KOPT-K1 (cell line): ENCODE results near the gene GALNT10.

Experiments
- H3K27ac ChIP-seq: fragments of 200-600 bp; sonication (generic); 2 replicates; pipeline ENCODE4 v1.5.1; 2016; ENCODE audit warnings: antibody characterized with exemption, mild to moderate bottlenecking, low read depth, low read length; ENCODE audit not compliant: poor library complexity, severe bottlenecking
- H3K36me3 ChIP-seq: fragments of 200-600 bp; sonication (generic); 2 replicates; pipeline ENCODE4 v1.5.1; 2017; ENCODE audit warnings: antibody characterized with exemption, mild to moderate bottlenecking, low read length, moderate library complexity; ENCODE audit not compliant: insufficient read depth
- H3K9me3 ChIP-seq: fragments of 200-600 bp; sonication (generic); 2 replicates; pipeline ENCODE4 v1.5.1; 2017; ENCODE audit warnings: antibody characterized with exemption, low read length, mild to moderate bottlenecking; ENCODE audit not compliant: insufficient read depth, poor library complexity, severe bottlenecking

The GALNT10 gene

GRCh38 chr5:154315756-154316155 is 125.2 kb downstream of the GALNT10 start:
- no peak overlapping the region for H3K27ac ChIP-seq
- H3K9me3 ChIP-seq, result no peaks in the 10 kb centered on the region
- H3K36me3 ChIP-seq, result no peaks in the 10 kb centered on the region

DNA sequence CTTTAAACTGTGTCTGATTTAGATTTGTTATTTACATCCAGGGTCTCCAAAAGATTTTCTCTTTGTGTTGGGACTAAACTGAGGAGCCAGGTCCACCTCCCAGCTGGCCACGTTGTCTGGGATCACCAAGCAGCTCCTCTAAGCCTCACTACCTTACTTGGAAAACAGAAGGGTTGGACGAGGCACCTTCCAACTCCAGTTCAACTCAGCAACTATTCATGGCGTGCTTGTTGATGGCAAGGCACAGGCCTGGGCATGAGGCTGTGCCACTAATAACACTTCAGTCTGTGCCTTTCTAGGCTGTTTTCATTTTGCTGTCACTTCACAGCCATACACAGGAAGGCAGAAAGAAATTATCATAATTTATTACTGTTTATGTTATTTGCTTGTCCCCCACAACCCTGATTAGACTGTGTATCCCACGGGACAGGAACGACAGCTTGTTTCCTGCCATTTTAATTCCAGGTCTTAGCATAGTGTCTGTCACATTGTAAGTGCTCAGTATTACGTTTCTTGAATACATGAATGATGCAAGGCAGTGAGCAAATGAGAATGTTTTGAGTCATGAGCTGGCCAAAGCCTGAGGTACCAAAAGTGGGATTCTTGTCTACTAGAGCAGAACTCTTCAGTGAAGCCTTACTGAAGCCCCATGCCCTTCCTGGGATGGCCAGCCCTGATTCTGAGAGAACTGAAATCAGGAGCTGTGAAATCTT is 125.8 kb downstream of the GALNT10 start:
- Histone ChIP-seq H3K36me3 (no peaks in the 10 kb centered on the region), H3K27ac (no peak overlapping the region)

GRCh38 chr5:154317916-154318315 is 127.4 kb downstream of the GALNT10 start:
- Histone ChIP-seq H3K36me3 (no peaks in the 10 kb centered on the region), H3K9me3 (no peaks in the 10 kb centered on the region), H3K27ac (no peak overlapping the region)

More for the DNA sequence above, 125.8 kb downstream of the GALNT10 start:
- no peaks in the 10 kb centered on the region for H3K9me3 ChIP-seq

GRCh38 chr5:154318691-154319090 is 128.2 kb downstream of the GALNT10 start:
- H3K9me3 ChIP-seq, result no peaks in the 10 kb centered on the region
- no peak overlapping the region for H3K27ac ChIP-seq
- no peaks in the 10 kb centered on the region for H3K36me3 ChIP-seq

DNA sequence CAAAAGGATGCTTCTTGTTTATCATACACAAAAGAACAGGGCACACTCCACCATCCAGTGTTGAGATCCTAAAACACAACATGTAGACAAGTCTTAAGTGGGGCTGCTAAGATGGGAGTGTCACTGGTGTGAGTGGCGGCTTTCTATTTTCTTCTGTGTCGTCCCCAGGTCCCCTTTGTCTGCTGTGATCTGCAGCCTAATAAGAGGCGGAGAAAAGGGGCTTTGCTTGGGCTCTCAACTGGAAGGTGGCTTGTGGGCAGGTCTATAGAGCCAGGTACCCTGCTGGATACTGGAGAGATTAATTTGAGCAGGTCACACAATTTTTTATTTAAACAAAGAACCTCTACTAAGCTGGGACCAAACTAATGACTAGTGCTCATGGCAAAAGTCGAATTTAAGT is 129.2 kb downstream of the GALNT10 start:
- Histone ChIP-seq H3K27ac (no peak overlapping the region), H3K36me3 (no peaks in the 10 kb centered on the region), H3K9me3 (no peaks in the 10 kb centered on the region)

- no peaks in the 10 kb centered on the region for H3K36me3 ChIP-seq
- H3K9me3 ChIP-seq, result no peaks in the 10 kb centered on the region
- no peak overlapping the region for H3K27ac ChIP-seq
These were observed 129.9 kb downstream of the GALNT10 start for GRCh38 chr5:154320224-154321089.

DNA sequence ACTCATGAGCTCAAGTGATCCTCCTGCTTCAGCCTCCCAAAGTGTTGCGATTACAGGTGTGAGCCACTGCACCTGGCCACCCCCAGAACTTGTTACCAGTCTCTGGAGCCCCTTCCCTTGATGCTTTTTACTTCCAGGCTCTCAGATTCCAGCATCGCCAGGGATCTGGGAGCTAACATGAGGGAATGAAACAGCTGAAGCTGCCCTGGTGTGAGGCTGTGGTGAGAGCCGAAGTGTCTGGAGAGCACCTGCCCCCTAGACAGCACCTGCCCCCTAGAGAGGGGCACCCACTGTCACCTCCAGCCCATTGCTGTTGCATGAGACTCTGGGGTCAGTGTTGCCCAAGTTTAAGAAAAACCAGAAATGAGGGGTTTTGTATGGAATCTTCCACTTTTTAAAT is 131.0 kb downstream of the GALNT10 start:
- Histone ChIP-seq H3K27ac (no peak overlapping the region), H3K36me3 (no peaks in the 10 kb centered on the region), H3K9me3 (no peaks in the 10 kb centered on the region)

GRCh38 chr5:154324033-154324432 is 133.5 kb downstream of the GALNT10 start:
- H3K9me3 ChIP-seq, result no peaks in the 10 kb centered on the region
- no peak overlapping the region for H3K27ac ChIP-seq
- H3K36me3 ChIP-seq, result no peaks in the 10 kb centered on the region

DNA sequence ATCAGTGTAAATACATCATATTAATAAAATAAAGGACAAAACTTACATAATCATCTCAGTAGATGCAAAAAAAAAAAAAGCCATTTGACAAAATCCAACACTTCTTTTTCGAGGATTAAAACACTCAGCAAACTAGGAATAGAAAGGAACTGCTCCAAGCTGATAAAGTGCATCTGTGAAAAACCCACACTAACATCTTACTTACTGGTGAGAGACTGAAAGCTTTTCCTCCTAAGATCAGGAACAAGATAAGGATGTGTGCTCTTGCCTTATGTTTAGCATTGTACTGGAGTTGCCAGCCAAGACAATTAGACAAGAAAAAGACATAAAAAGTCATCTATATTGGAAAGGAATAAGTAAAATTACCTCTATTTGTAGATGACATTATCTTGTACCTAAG is 135.0 kb downstream of the GALNT10 start:
- no peaks in the 10 kb centered on the region for H3K9me3 ChIP-seq
- H3K27ac ChIP-seq, result no peak overlapping the region
- no peaks in the 10 kb centered on the region for H3K36me3 ChIP-seq

- Histone ChIP-seq H3K9me3 (no peaks in the 10 kb centered on the region), H3K36me3 (no peaks in the 10 kb centered on the region), H3K27ac (no peak overlapping the region)
These were observed 138.5 kb downstream of the GALNT10 start for GRCh38 chr5:154329062-154329461.

DNA sequence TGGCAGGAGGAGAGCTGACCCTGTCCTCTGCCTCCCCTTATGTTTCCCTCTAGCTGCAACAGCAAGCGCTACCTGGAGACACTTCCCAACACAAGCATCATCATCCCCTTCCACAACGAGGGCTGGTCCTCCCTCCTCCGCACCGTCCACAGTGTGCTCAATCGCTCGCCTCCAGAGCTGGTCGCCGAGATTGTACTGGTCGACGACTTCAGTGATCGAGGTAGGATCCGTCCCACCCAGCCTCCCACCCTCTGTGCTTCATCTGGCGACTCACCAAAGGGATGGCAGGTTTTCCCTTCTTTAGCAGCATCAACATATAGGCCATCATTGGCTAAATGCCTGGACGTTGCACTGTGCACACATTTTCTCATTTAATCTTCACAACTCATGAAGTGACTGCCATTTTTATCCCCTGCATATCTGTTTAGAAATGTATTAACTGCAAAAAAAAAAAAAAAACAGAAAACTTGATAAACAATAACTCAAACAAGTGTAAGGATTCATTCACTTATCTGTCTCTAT is 139.0 kb downstream of the GALNT10 start:
- Histone ChIP-seq H3K9me3 (no peaks in the 10 kb centered on the region), H3K27ac (no peak overlapping the region), H3K36me3 (no peaks in the 10 kb centered on the region)

GRCh38 chr5:154330097-154330667 is 139.6 kb downstream of the GALNT10 start:
- H3K27ac ChIP-seq, result no peak overlapping the region
- no peaks in the 10 kb centered on the region for H3K9me3 ChIP-seq
- no peaks in the 10 kb centered on the region for H3K36me3 ChIP-seq

- Histone ChIP-seq H3K27ac (no peak overlapping the region), H3K9me3 (no peaks in the 10 kb centered on the region), H3K36me3 (no peaks in the 10 kb centered on the region)
These were observed 140.7 kb downstream of the GALNT10 start for GRCh38 chr5:154331232-154331631.

- H3K36me3 ChIP-seq, result no peaks in the 10 kb centered on the region
- H3K27ac ChIP-seq, result no peak overlapping the region
- no peaks in the 10 kb centered on the region for H3K9me3 ChIP-seq
These were observed 141.4 kb downstream of the GALNT10 start for GRCh38 chr5:154331924-154332323.

- H3K36me3 ChIP-seq, result no peaks in the 10 kb centered on the region
- H3K27ac ChIP-seq, result no peak overlapping the region
- no peaks in the 10 kb centered on the region for H3K9me3 ChIP-seq
These were observed 141.9 kb downstream of the GALNT10 start for GRCh38 chr5:154332451-154332850.
